GM23338 (cell line): ENCODE data around the gene NXPH2. TPM values are rescaled to one million over a fixed set of nuclear protein-coding genes. Genes with fewer than 3 reads are reported as not detected.
A peak's percentile ranks its signal among the peaks of the same experiment; 100 is the strongest.

Experiments used
- ATAC-seq: fragments of 200-7000 bp; cut with Tn5 transposase; 3 replicates; pipeline ENCODE4 v1.9.1; 2020
- DNase-seq: peaks from one replicate; pipeline ENCODE4 v3.0.0-alpha.2; 2015; ENCODE audit warnings: low spot score
- H2AFZ ChIP-seq: fragments of 200-600 bp; sonication (generic); 2 replicates; pipeline ENCODE4 v1.8.0; 2016; ENCODE audit warnings: antibody characterized with exemption, mild to moderate bottlenecking, moderate library complexity
- H3F3A ChIP-seq: fragments of 200-600 bp; sonication (generic); replicated peaks from 2 replicates; pipeline ENCODE4 v1.8.0; 2017; ENCODE audit warnings: antibody characterized with exemption, mixed run types, low read depth
- H3K27ac ChIP-seq: fragments of 200-600 bp; sonication (generic); 2 replicates; pipeline ENCODE4 v1.6.1; 2016; ENCODE audit warnings: low read depth
- H3K27me3 ChIP-seq: fragments of 200-600 bp; sonication (generic); 2 replicates; pipeline ENCODE4 v1.8.0; 2016; ENCODE audit warnings: mild to moderate bottlenecking, mixed run types, moderate library complexity; ENCODE audit not compliant: insufficient read depth
- H3K36me3 ChIP-seq: fragments of 200-600 bp; sonication (generic); 2 replicates; pipeline ENCODE4 v1.8.0; 2016; ENCODE audit warnings: mild to moderate bottlenecking; ENCODE audit not compliant: insufficient read depth
- H3K4me1 ChIP-seq: fragments of 200-600 bp; sonication (generic); 2 replicates; pipeline ENCODE4 v1.8.0; 2016; ENCODE audit warnings: mild to moderate bottlenecking, moderate library complexity; ENCODE audit not compliant: insufficient read depth
- H3K4me2 ChIP-seq: fragments of 200-600 bp; sonication (generic); 2 replicates; pipeline ENCODE4 v1.7.1; 2017; ENCODE audit warnings: mixed run types
- H3K4me3 ChIP-seq: fragments of 200-600 bp; sonication (generic); 2 replicates; pipeline ENCODE4 v1.6.1; 2016; ENCODE audit warnings: mixed run types
- H3K79me2 ChIP-seq: fragments of 200-600 bp; sonication (generic); replicated peaks from 2 replicates; pipeline ENCODE4 v1.8.0; 2017; ENCODE audit warnings: mild to moderate bottlenecking; ENCODE audit not compliant: insufficient read depth
- H3K9me2 ChIP-seq: fragments of 200-600 bp; sonication (generic); 2 replicates; pipeline ENCODE4 v1.8.0; 2017; ENCODE audit not compliant: insufficient read depth
- H4K20me1 ChIP-seq: fragments of 200-600 bp; sonication (generic); replicated peaks from 2 replicates; pipeline ENCODE4 v1.8.0; 2017; ENCODE audit warnings: mild to moderate bottlenecking; ENCODE audit not compliant: insufficient read depth
- H3K27ac Mint-ChIP-seq: 2 replicates; pipeline ENCODE4 v1.8.0; 2020; ENCODE audit warnings: inconsistent platforms, mild to moderate bottlenecking, moderate library complexity, mixed read lengths
- H3K27me3 Mint-ChIP-seq: 3 replicates; pipeline ENCODE4 v1.8.0; 2022; ENCODE audit warnings: low read depth, mild to moderate bottlenecking, moderate library complexity, mixed read lengths, inconsistent platforms; ENCODE audit not compliant: insufficient read depth, poor library complexity
- H3K36me3 Mint-ChIP-seq: 3 replicates; pipeline ENCODE4 v1.8.0; 2021; ENCODE audit warnings: low read depth, mild to moderate bottlenecking, inconsistent platforms, moderate library complexity, mixed read lengths
- H3K4me1 Mint-ChIP-seq: 3 replicates; pipeline ENCODE4 v1.8.0; 2020; ENCODE audit warnings: mild to moderate bottlenecking, inconsistent platforms, mixed read lengths
- H3K4me3 Mint-ChIP-seq: 3 replicates; pipeline ENCODE4 v1.8.0; 2021; ENCODE audit warnings: moderate library complexity, mild to moderate bottlenecking, inconsistent platforms, mixed read lengths
- H3K9me3 Mint-ChIP-seq: 3 replicates; pipeline ENCODE4 v1.8.0; 2020; ENCODE audit warnings: moderate library complexity, mild to moderate bottlenecking, inconsistent platforms, mixed read lengths
- CREB1 ChIP-seq: fragments of 250-450 bp; sonication (Bioruptor Pico); IDR thresholded peaks from 2 replicates; pipeline ENCODE4 v1.5.0; 2020; ENCODE audit warnings: low read depth, mild to moderate bottlenecking, moderate library complexity
- EZH2 ChIP-seq: fragments of 200-600 bp; sonication (generic); IDR thresholded peaks from one replicate; pipeline ENCODE4 v1.8.0; 2017; ENCODE audit warnings: antibody characterized with exemption, mild to moderate bottlenecking, low read depth; ENCODE audit not compliant: unreplicated experiment
- NANOG ChIP-seq: IDR thresholded peaks from 2 replicates; pipeline ENCODE4 v1.6.1; 2016; ENCODE audit warnings: antibody characterized with exemption, borderline replicate concordance
- STAT1 ChIP-seq: IDR thresholded peaks from one replicate; pipeline ENCODE4 v1.6.1; 2016; ENCODE audit warnings: antibody characterized with exemption; ENCODE audit not compliant: unreplicated experiment
- ZNF114 ChIP-seq: fragments of 250-450 bp; sonication (Bioruptor Pico); IDR thresholded peaks from 2 replicates; pipeline ENCODE4 v1.5.0; 2020; ENCODE audit warnings: mild to moderate bottlenecking, moderate library complexity
- ZNF331 ChIP-seq: fragments of 250-450 bp; sonication (Bioruptor Pico); IDR thresholded peaks from 2 replicates; pipeline ENCODE4 v1.5.0; 2020; ENCODE audit warnings: low read depth, mild to moderate bottlenecking, moderate library complexity
- ZNF462 ChIP-seq: fragments of 250-450 bp; sonication (Bioruptor Pico); IDR thresholded peaks from 2 replicates; pipeline ENCODE4 v1.5.0; 2020; ENCODE audit warnings: mild to moderate bottlenecking, moderate library complexity
- polyA plus RNA-seq: library from polyadenylated mRNA; unstranded; fragments of >200 nt; fragmentation: Nextera tagmentation; extraction: Ambion mirVana; gene quantifications from 2 replicates; pipeline ENCODE4 v1.2.1, GENCODE V29; 2016
- total RNA-seq: library from RNA; depleted of rRNA; stranded (reverse); fragments of >200 nt; shearing (Covaris generic); gene quantifications from 2 replicates; pipeline ENCODE4 v1.2.3, GENCODE V29; 2014
- TF ChIP-seq, protein P1 (sequence below), 2 experiments: fragments of 200-600 bp in 1 of 2; sonication (generic) in 1 of 2; conservative IDR thresholded peaks; 2 replicates each; pipeline versions ENCODE4 v1.5.1 to v1.6.1; 2016 to 2017; ENCODE audit warnings: antibody characterized with exemption in 2 of 2, low read depth in 2 of 2, mild to moderate bottlenecking in 2 of 2, moderate library complexity in 1 of 2
- TF ChIP-seq, protein P2 (sequence below): IDR thresholded peaks from one replicate; pipeline ENCODE4 v1.6.1; 2018; ENCODE audit warnings: antibody characterized with exemption; ENCODE audit not compliant: unreplicated experiment

The NXPH2 gene
- total and polyA plus RNA-seq, 2 experiments from 2014 or later = 2.7 to 8.3 TPM

- Histone ChIP-seq H3K36me3 (no peaks in the 10 kb centered on the region), H3K4me2 (no peak overlapping the region), H4K20me1 (no peaks in the 10 kb centered on the region), H3K4me3 (no peak overlapping the region), H3K4me1 (peaks cover 34% of the 10 kb centered on the region), H3K27me3 (no peaks in the 10 kb centered on the region), H3K9me2 (no peaks in the 10 kb centered on the region), H2AFZ (no peak overlapping the region), H3K27ac (no peak overlapping the region), H3F3A (no peaks in the 10 kb centered on the region), H3K79me2 (no peaks in the 10 kb centered on the region)
- Mint-ChIP-seq H3K9me3 (no peaks in the 10 kb centered on the region), H3K4me1 (peaks cover 34% of the 10 kb centered on the region), H3K27me3 (peaks cover 6% of the 10 kb centered on the region), H3K4me3 (no peak overlapping the region), H3K36me3 (no peaks in the 10 kb centered on the region; the same call in 2 of the 3 replicates), H3K27ac (no peak overlapping the region)
- ATAC-seq (peak; percentile 63), DNase-seq (peak; percentile 24)
- TF ChIP-seq, protein P1, sequence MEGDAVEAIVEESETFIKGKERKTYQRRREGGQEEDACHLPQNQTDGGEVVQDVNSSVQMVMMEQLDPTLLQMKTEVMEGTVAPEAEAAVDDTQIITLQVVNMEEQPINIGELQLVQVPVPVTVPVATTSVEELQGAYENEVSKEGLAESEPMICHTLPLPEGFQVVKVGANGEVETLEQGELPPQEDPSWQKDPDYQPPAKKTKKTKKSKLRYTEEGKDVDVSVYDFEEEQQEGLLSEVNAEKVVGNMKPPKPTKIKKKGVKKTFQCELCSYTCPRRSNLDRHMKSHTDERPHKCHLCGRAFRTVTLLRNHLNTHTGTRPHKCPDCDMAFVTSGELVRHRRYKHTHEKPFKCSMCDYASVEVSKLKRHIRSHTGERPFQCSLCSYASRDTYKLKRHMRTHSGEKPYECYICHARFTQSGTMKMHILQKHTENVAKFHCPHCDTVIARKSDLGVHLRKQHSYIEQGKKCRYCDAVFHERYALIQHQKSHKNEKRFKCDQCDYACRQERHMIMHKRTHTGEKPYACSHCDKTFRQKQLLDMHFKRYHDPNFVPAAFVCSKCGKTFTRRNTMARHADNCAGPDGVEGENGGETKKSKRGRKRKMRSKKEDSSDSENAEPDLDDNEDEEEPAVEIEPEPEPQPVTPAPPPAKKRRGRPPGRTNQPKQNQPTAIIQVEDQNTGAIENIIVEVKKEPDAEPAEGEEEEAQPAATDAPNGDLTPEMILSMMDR (conservative IDR thresholded peaks at IDR 0.05; ENCODE audit: low read depth in 2 of 2) = 0 out of 4 replicates have a peak, but pooled peaks of 1 of the 2 experiments have one; percentile 10
- no peak for TF ChIP-seq ZNF114 (CRISPR knock-in tag)
These were observed 57.9 kb downstream of the NXPH2 start for GRCh38 chr2:138722316-138722715.

DNA sequence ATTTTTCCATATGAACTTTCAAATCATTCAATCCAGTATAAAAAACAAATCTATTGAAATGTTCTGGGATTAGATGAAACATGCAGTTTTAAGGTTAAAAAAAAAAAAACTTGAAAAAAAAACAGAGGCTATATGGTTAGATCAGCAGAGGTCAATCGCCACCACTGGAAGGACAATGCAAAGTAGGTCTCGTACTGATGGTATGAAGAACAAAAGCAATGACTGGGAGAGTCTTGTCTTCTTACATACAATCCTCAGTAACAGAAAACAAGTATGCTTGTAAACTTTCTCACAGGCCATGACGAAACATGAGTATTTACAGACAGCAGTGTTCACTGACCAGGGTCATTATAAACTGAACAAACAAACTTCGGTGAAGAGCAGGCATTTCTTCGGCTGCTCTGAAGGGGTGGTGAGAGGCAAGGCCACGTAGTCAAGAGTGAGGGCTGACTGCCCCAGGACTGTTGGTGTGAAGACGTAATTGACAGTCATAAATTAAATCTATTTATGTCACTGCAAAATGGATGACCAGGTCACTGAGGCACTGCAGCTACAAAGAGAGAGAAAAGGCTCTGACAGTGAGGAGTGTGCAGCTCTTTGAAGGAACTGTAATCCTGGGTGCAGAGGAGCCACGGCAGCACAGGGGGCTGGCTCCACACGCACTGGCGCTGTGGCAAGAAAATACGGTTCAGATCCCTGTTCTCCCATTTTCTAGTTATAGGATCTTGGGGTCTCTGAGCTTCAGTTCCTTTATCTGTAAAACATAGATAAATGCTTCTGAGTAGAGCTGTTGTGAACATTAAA, 60.0 kb downstream of the NXPH2 start:
- no peak overlapping the region for H3K4me3 Mint-ChIP-seq
- Histone ChIP-seq H3F3A (no peaks in the 10 kb centered on the region), H2AFZ (no peak overlapping the region), H3K36me3 (no peaks in the 10 kb centered on the region), H3K4me2 (no peak overlapping the region), H3K27ac (no peak overlapping the region), H3K27me3 (no peaks in the 10 kb centered on the region), H3K4me3 (no peak overlapping the region), H3K4me1 (peaks cover 30% of the 10 kb centered on the region), H3K79me2 (no peaks in the 10 kb centered on the region), H4K20me1 (no peaks in the 10 kb centered on the region), H3K9me2 (no peaks in the 10 kb centered on the region)
- no peaks in the 10 kb centered on the region; the same call in 2 of the 3 replicates for H3K36me3 Mint-ChIP-seq
- peaks cover 28% of the 10 kb centered on the region for H3K4me1 Mint-ChIP-seq
- no peak for DNase-seq
- no peak for ATAC-seq
- peaks cover 4% of the 10 kb centered on the region for H3K27me3 Mint-ChIP-seq
- no peaks in the 10 kb centered on the region for H3K9me3 Mint-ChIP-seq
- no peak overlapping the region for H3K27ac Mint-ChIP-seq
- TF ChIP-seq NANOG (no peak), EZH2 (no peak), CREB1 (CRISPR knock-in tag) (no peak), ZNF114 (CRISPR knock-in tag) (no peak), ZNF331 (CRISPR knock-in tag) (no peak), ZNF462 (CRISPR knock-in tag) (no peak), STAT1 (no peak)
- TF ChIP-seq, protein P2, sequence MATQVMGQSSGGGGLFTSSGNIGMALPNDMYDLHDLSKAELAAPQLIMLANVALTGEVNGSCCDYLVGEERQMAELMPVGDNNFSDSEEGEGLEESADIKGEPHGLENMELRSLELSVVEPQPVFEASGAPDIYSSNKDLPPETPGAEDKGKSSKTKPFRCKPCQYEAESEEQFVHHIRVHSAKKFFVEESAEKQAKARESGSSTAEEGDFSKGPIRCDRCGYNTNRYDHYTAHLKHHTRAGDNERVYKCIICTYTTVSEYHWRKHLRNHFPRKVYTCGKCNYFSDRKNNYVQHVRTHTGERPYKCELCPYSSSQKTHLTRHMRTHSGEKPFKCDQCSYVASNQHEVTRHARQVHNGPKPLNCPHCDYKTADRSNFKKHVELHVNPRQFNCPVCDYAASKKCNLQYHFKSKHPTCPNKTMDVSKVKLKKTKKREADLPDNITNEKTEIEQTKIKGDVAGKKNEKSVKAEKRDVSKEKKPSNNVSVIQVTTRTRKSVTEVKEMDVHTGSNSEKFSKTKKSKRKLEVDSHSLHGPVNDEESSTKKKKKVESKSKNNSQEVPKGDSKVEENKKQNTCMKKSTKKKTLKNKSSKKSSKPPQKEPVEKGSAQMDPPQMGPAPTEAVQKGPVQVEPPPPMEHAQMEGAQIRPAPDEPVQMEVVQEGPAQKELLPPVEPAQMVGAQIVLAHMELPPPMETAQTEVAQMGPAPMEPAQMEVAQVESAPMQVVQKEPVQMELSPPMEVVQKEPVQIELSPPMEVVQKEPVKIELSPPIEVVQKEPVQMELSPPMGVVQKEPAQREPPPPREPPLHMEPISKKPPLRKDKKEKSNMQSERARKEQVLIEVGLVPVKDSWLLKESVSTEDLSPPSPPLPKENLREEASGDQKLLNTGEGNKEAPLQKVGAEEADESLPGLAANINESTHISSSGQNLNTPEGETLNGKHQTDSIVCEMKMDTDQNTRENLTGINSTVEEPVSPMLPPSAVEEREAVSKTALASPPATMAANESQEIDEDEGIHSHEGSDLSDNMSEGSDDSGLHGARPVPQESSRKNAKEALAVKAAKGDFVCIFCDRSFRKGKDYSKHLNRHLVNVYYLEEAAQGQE = no peak
